HepG2 (cell line): ENCODE data around the gene OR13J1. TPM values are rescaled to one million over a fixed set of nuclear protein-coding genes. Genes with fewer than 3 reads are reported as not detected.
A peak's percentile ranks its signal among the peaks of the same experiment; 100 is the strongest.

Experiments
- CCAR2 ChIP-seq: fragments of 200-400 bp; formaldehyde crosslinking; optimal IDR thresholded peaks from 2 replicates; pipeline ENCODE3; 2018; ENCODE audit warnings: low read depth, mild to moderate bottlenecking, low read length, moderate library complexity
- ELF4 ChIP-seq: sonication (generic); formaldehyde crosslinking; IDR thresholded peaks from 2 replicates; pipeline ENCODE4 v1.5.0; 2020; ENCODE audit warnings: missing genetic modification reagents, mild to moderate bottlenecking, moderate library complexity, borderline replicate concordance
- HDAC6 ChIP-seq: fragments of 200-600 bp; sonication (generic); IDR thresholded peaks from 2 replicates; pipeline ENCODE4 v1.7.0; 2017; ENCODE audit warnings: mild to moderate bottlenecking, antibody characterized with exemption, low read length, low read depth
- HOXA5 ChIP-seq: sonication (generic); formaldehyde crosslinking; IDR thresholded peaks from 2 replicates; pipeline ENCODE4 v1.4.0; 2020; ENCODE audit warnings: missing genetic modification reagents
- JARID2 ChIP-seq: sonication (generic); formaldehyde crosslinking; IDR thresholded peaks from 2 replicates; pipeline ENCODE4 v1.8.1; 2023; ENCODE audit warnings: missing genetic modification reagents, inconsistent platforms; ENCODE audit not compliant: insufficient replicate concordance
- JUND ChIP-seq: sonication (generic); formaldehyde crosslinking; IDR thresholded peaks from 2 replicates; pipeline ENCODE4 v1.8.0; 2022; ENCODE audit warnings: mild to moderate bottlenecking, missing genetic modification reagents
- MAFK ChIP-seq, 2 experiments: IDR thresholded peaks in 1 of 2; conservative IDR thresholded peaks in 1 of 2; 2 replicates each; pipeline ENCODE4 v1.6.1; 2011; ENCODE audit warnings: improper control_type of control experiment in 2 of 2, low read length in 2 of 2
- MBNL3 ChIP-seq: fragments of 250-450 bp; sonication (Bioruptor Pico); conservative IDR thresholded peaks from 2 replicates; pipeline ENCODE4 v1.8.0; 2022; ENCODE audit warnings: mild to moderate bottlenecking, inconsistent platforms
- RAD21 ChIP-seq: fragments of 450-650 bp; formaldehyde crosslinking; IDR thresholded peaks from 2 replicates; pipeline ENCODE4 v1.5.0; 2020; ENCODE audit warnings: mild to moderate bottlenecking
- SMC3 ChIP-seq: IDR thresholded peaks from 2 replicates; pipeline ENCODE4 v1.6.1; 2011; ENCODE audit warnings: low read length, improper control_type of control experiment
- ZFX ChIP-seq: sonication (generic); formaldehyde crosslinking; IDR thresholded peaks from 2 replicates; pipeline ENCODE4 v1.4.0; 2020; ENCODE audit warnings: mild to moderate bottlenecking, low read depth, missing genetic modification reagents, moderate library complexity
- ZNF124 ChIP-seq: sonication (generic); formaldehyde crosslinking; IDR thresholded peaks from 2 replicates; pipeline ENCODE4 v1.4.0; 2020; ENCODE audit warnings: missing genetic modification reagents
- ZNF34 ChIP-seq: sonication (generic); formaldehyde crosslinking; IDR thresholded peaks from 2 replicates; pipeline ENCODE4 v1.4.0; 2020; ENCODE audit warnings: mild to moderate bottlenecking, missing genetic modification reagents, borderline replicate concordance
- ZNF530 ChIP-seq: sonication (generic); formaldehyde crosslinking; IDR thresholded peaks from 2 replicates; pipeline ENCODE4 v1.5.0; 2020; ENCODE audit warnings: low read depth, mild to moderate bottlenecking, missing genetic modification reagents
- ZNF556 ChIP-seq: sonication (generic); formaldehyde crosslinking; IDR thresholded peaks from 2 replicates; pipeline ENCODE4 v1.4.0; 2020; ENCODE audit warnings: mild to moderate bottlenecking, missing genetic modification reagents, borderline replicate concordance
- ZNF709 ChIP-seq: sonication (generic); formaldehyde crosslinking; IDR thresholded peaks from 2 replicates; pipeline ENCODE4 v1.5.0; 2020; ENCODE audit warnings: mild to moderate bottlenecking, missing genetic modification reagents
- ZSCAN20 ChIP-seq: sonication (generic); formaldehyde crosslinking; IDR thresholded peaks from 2 replicates; pipeline ENCODE4 v1.4.0; 2020; ENCODE audit warnings: missing genetic modification reagents, mild to moderate bottlenecking, borderline replicate concordance
- polyA plus RNA-seq, 8 experiments: library from polyadenylated mRNA; depleted of rRNA in 3 of 8; stranded (reverse) in 7 of 8; unstranded in 1 of 8; fragments of >200 nt; fragmentation: Illumina TruSeq in 4 of 8; extraction: Trizol in 4 of 8; gene quantifications; 2 replicates each; pipeline versions ENCODE4 v1.2.1 to v1.2.3, GENCODE V29; 2011 to 2016; ENCODE audit warnings: low read depth in 4 of 8, missing spikeins in 1 of 8, mixed read lengths in 1 of 8; ENCODE audit not compliant: insufficient read depth in 1 of 8
- total RNA-seq, 5 experiments: library from RNA; depleted of rRNA; stranded (reverse); fragments of >200 nt; fragmentation: Illumina TruSeq; extraction: Trizol; gene quantifications; 2 replicates each; pipeline ENCODE4 v1.2.3, GENCODE V29; 2016; ENCODE audit warnings: low read depth in 1 of 5
- TF ChIP-seq, protein P1 (sequence below): sonication (generic); formaldehyde crosslinking; IDR thresholded peaks from 2 replicates; pipeline ENCODE4 v1.5.0; 2020; ENCODE audit warnings: mild to moderate bottlenecking, missing genetic modification reagents
- TF ChIP-seq, protein P2 (sequence below): sonication (generic); formaldehyde crosslinking; IDR thresholded peaks from 2 replicates; pipeline ENCODE4 v1.8.0; 2022; ENCODE audit warnings: mild to moderate bottlenecking, missing genetic modification reagents, borderline replicate concordance
- TF ChIP-seq, protein P3 (sequence below): sonication (generic); formaldehyde crosslinking; IDR thresholded peaks from 2 replicates; pipeline ENCODE4 v1.5.1; 2020; ENCODE audit warnings: mild to moderate bottlenecking, missing genetic modification reagents, moderate library complexity
- TF ChIP-seq, protein P4 (sequence below): sonication (generic); formaldehyde crosslinking; IDR thresholded peaks from 2 replicates; pipeline ENCODE4 v1.4.0; 2020; ENCODE audit warnings: missing genetic modification reagents, borderline replicate concordance

The OR13J1 gene
- total and polyA plus RNA-seq, 2 of the 13 experiments (the other 11 are each of a cell fraction or from before 2014, with no cell fraction given), result not detected

DNA sequence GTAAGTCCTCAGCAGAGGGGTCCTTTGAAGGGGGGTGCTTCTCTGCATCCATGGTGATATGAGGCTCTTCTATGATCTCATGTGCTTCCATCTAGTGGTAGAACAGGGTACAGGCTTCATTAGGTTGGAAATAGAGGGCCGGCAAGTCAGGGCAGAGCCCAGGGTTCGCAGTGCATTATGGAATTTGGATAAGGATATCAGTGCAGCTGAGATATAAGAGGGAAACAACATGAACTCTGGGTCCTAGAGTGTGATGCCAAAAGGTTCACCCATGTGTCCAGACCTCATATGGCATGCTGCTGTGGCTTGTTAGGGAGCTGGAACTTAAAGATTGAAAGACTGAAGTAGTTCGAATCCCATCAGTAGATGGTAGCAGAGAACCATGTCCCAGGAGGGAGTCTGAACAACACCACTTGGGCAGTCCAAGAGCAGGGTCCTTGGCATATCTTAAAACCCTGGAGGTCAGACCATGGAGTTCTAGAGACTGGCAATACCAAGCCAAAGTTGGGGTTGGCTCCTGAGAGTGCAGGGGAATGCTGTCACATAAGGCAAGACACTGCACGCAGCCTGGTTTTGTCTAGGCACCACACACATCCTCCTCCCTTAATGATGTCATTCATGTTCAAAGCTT is 44.0 kb downstream of the OR13J1 start (continued):
- no peak for TF ChIP-seq ZNF34 (CRISPR knock-in tag)
- no peak for TF ChIP-seq ZNF556 (CRISPR knock-in tag)
- TF ChIP-seq HOXA5 (CRISPR knock-in tag), result no peak
- TF ChIP-seq JARID2 (CRISPR knock-in tag), result no peak
- peak; percentile 55; the same call in 1 of the 2 replicates for TF ChIP-seq RAD21
- TF ChIP-seq ELF4 (CRISPR knock-in tag), result no peak
- no peak for TF ChIP-seq ZSCAN20 (CRISPR knock-in tag)
- TF ChIP-seq SMC3, result peak; percentile 61
- no peak for TF ChIP-seq JUND (CRISPR knock-in tag)
- TF ChIP-seq ZNF124, result no peak
- TF ChIP-seq ZNF709 (CRISPR knock-in tag), result no peak
- no peak for TF ChIP-seq MBNL3 (CRISPR knock-in tag)
- TF ChIP-seq, protein P1, sequence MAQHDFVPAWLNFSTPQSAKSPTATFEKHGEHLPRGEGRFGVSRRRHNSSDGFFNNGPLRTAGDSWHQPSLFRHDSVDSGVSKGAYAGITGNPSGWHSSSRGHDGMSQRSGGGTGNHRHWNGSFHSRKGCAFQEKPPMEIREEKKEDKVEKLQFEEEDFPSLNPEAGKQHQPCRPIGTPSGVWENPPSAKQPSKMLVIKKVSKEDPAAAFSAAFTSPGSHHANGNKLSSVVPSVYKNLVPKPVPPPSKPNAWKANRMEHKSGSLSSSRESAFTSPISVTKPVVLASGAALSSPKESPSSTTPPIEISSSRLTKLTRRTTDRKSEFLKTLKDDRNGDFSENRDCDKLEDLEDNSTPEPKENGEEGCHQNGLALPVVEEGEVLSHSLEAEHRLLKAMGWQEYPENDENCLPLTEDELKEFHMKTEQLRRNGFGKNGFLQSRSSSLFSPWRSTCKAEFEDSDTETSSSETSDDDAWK (CRISPR knock-in tag), result no peak
- no peak for TF ChIP-seq MAFK (conservative IDR thresholded peaks at IDR 0.05 in 1 of 2, IDR thresholded peaks at IDR 0.05 in 1 of 2; ENCODE audit: low read length in 2 of 2)
- TF ChIP-seq, protein P2, sequence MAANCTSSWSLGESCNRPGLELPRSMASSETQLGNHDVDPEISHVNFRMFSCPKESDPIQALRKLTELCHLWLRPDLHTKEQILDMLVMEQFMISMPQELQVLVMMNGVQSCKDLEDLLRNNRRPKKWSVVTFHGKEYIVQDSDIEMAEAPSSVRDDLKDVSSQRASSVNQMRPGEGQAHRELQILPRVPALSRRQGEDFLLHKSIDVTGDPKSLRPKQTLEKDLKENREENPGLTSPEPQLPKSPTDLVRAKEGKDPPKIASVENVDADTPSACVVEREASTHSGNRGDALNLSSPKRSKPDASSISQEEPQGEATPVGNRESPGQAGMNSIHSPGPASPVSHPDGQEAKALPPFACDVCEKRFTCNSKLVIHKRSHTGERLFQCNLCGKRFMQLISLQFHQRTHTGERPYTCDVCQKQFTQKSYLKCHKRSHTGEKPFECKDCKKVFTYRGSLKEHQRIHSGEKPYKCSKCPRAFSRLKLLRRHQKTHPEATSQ (CRISPR knock-in tag), result 0 out of 2 replicates have a peak, but pooled peaks have one; percentile 27
- TF ChIP-seq, protein P3, sequence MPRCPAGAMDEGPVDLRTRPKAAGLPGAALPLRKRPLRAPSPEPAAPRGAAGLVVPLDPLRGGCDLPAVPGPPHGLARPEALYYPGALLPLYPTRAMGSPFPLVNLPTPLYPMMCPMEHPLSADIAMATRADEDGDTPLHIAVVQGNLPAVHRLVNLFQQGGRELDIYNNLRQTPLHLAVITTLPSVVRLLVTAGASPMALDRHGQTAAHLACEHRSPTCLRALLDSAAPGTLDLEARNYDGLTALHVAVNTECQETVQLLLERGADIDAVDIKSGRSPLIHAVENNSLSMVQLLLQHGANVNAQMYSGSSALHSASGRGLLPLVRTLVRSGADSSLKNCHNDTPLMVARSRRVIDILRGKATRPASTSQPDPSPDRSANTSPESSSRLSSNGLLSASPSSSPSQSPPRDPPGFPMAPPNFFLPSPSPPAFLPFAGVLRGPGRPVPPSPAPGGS (CRISPR knock-in tag), result no peak
- TF ChIP-seq ZNF530 (CRISPR knock-in tag), result no peak
- no peak for TF ChIP-seq HDAC6
- TF ChIP-seq CCAR2, result no peak
- TF ChIP-seq, protein P4, sequence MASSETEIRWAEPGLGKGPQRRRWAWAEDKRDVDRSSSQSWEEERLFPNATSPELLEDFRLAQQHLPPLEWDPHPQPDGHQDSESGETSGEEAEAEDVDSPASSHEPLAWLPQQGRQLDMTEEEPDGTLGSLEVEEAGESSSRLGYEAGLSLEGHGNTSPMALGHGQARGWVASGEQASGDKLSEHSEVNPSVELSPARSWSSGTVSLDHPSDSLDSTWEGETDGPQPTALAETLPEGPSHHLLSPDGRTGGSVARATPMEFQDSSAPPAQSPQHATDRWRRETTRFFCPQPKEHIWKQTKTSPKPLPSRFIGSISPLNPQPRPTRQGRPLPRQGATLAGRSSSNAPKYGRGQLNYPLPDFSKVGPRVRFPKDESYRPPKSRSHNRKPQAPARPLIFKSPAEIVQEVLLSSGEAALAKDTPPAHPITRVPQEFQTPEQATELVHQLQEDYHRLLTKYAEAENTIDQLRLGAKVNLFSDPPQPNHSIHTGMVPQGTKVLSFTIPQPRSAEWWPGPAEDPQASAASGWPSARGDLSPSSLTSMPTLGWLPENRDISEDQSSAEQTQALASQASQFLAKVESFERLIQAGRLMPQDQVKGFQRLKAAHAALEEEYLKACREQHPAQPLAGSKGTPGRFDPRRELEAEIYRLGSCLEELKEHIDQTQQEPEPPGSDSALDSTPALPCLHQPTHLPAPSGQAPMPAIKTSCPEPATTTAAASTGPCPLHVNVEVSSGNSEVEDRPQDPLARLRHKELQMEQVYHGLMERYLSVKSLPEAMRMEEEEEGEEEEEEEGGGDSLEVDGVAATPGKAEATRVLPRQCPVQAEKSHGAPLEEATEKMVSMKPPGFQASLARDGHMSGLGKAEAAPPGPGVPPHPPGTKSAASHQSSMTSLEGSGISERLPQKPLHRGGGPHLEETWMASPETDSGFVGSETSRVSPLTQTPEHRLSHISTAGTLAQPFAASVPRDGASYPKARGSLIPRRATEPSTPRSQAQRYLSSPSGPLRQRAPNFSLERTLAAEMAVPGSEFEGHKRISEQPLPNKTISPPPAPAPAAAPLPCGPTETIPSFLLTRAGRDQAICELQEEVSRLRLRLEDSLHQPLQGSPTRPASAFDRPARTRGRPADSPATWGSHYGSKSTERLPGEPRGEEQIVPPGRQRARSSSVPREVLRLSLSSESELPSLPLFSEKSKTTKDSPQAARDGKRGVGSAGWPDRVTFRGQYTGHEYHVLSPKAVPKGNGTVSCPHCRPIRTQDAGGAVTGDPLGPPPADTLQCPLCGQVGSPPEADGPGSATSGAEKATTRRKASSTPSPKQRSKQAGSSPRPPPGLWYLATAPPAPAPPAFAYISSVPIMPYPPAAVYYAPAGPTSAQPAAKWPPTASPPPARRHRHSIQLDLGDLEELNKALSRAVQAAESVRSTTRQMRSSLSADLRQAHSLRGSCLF (CRISPR knock-in tag), result no peak
- 0 out of 2 replicates have a peak, but pooled peaks have one; percentile 27 for TF ChIP-seq ZFX (CRISPR knock-in tag)
